Measurements from ENCODE around the gene ARHGEF7. TPM values are rescaled to one million over a fixed set of nuclear protein-coding genes. Genes with fewer than 3 reads are reported as not detected.

ARHGEF7 gene
- total RNA-seq, 1 experiment from 2014 or later, result 46.2 TPM

DNA sequence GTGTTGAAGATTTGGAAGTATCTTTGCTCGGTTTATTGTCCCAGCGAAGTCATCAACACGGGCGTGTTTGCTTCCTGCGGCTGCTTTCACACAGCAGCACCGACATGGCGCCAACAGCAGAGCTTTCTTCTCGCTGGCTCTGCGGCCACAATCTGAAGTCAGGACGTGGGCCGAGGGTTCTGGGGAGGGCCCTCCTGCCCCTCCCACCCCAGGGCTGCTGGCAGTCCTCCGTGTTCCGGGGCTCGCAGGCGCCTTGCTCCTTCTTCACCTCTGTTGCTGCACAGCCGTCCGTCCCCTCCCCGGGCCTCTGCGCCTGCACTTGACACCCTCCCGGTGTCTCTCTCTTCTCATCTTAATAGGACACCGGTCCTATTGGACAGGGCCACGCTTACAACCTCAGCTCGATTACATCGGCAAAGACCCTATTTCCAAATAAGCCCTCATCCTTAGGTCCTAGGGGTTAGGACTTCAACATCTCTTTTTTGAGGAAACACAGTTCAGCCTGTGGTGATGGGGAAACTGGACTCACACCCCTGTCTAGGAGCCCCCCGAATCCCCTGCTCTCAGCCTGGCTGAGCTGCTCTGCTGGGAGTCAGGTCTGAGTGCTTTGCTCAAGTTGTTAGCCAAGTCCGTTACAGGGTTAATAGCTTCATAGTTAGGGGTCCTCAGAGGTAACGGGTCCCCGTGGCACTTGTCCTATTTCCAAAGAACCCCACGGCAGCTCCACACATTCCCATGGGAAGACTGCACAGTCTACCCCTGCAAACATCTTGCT, 202.6 kb downstream of the ARHGEF7 start:
- H2AFZ ChIP-seq (ENCODE audit: low read depth, low read length, poor library complexity, severe bottlenecking), result no peak overlapping the region
- DNase-seq (ENCODE audit: low read depth, low spot score) (no peak), ATAC-seq (no peak)
- BruUV-seq (replicated peaks), result no TSS peak
- H3K27me3 ChIP-seq (ENCODE audit: insufficient read depth, low read length), result no peaks in the 10 kb centered on the region
- no peaks in the 10 kb centered on the region for H3K4me1 ChIP-seq (ENCODE audit: control insufficient read depth in 1 of 2, insufficient read depth in 2 of 2, low read length in 2 of 2)
- no peak overlapping the region for H3K4me2 ChIP-seq (ENCODE audit: low read length)
- H3K4me3 ChIP-seq (replicated peaks in 1 of 2; ENCODE audit: low read depth in 1 of 2, low read length in 2 of 2), result no peak overlapping the region
- TF ChIP-seq REST (IDR thresholded peaks at IDR 0.05; ENCODE audit: low read depth) (no peak), EZH2phosphoT487 (IDR thresholded peaks at IDR 0.05; ENCODE audit: borderline replicate concordance) (no peak), SRF (IDR thresholded peaks at IDR 0.05; ENCODE audit: low read depth) (no peak), ZFX (IDR thresholded peaks at IDR 0.05) (no peak), POLR2AphosphoS5 (IDR thresholded peaks at IDR 0.05; ENCODE audit: low read depth, low read length) (no peak), FOSL1 (IDR thresholded peaks at IDR 0.05; ENCODE audit: low read depth) (no peak)
- TF ChIP-seq, protein P1, sequence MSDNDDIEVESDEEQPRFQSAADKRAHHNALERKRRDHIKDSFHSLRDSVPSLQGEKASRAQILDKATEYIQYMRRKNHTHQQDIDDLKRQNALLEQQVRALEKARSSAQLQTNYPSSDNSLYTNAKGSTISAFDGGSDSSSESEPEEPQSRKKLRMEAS (IDR thresholded peaks at IDR 0.05), result no peak
- TF ChIP-seq, protein P2, sequence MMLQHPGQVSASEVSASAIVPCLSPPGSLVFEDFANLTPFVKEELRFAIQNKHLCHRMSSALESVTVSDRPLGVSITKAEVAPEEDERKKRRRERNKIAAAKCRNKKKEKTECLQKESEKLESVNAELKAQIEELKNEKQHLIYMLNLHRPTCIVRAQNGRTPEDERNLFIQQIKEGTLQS (IDR thresholded peaks at IDR 0.05), result no peak
- ChIA-PET POLR2A (no interaction called here), CTCF (no interaction called here), RAD21 (ENCODE audit: low non-redundant PET in 1 of 2, low total read pairs in 2 of 2, uncharacterized antibody in 2 of 2, unreplicated experiment in 2 of 2) (no interaction called here)
- intact Hi-C loops (cut with micrococcal nuclease), result loop anchor here (10.0 kb wide), 1 partner anchor 63 kb away; no protein-coding TSS in a partner anchor
- H4K20me1 ChIP-seq (ENCODE audit: insufficient read depth), result no peaks in the 10 kb centered on the region
- H3K36me3 ChIP-seq (ENCODE audit: control insufficient read depth in 1 of 2, insufficient read depth in 2 of 2, low read length in 2 of 2), result no peaks in the 10 kb centered on the region
- no peaks in the 10 kb centered on the region for H3K79me2 ChIP-seq (ENCODE audit: insufficient read depth, low read length)
- no peak overlapping the region for H3K9ac ChIP-seq (ENCODE audit: low read length)
- no peak overlapping the region for H3K27ac ChIP-seq (ENCODE audit: low read depth, low read length)
- H3K9me3 ChIP-seq (ENCODE audit: control insufficient read depth in 1 of 2, insufficient read depth in 1 of 2, low read depth in 1 of 2, low read length in 2 of 2), result no peaks in the 10 kb centered on the region; a peak in 1 of 4 replicates
- no peaks in the 10 kb centered on the region for H3K9me2 ChIP-seq (ENCODE audit: insufficient read depth)
